GM18526 (cell line): Measurements from ENCODE around the gene CLMP.

Experiments used
- POLR2A ChIP-seq: IDR thresholded peaks from 3 replicates; pipeline ENCODE4 v1.6.1; 2011; ENCODE audit not compliant: insufficient read length; ENCODE audit errors: extremely low read depth

CLMP gene

DNA sequence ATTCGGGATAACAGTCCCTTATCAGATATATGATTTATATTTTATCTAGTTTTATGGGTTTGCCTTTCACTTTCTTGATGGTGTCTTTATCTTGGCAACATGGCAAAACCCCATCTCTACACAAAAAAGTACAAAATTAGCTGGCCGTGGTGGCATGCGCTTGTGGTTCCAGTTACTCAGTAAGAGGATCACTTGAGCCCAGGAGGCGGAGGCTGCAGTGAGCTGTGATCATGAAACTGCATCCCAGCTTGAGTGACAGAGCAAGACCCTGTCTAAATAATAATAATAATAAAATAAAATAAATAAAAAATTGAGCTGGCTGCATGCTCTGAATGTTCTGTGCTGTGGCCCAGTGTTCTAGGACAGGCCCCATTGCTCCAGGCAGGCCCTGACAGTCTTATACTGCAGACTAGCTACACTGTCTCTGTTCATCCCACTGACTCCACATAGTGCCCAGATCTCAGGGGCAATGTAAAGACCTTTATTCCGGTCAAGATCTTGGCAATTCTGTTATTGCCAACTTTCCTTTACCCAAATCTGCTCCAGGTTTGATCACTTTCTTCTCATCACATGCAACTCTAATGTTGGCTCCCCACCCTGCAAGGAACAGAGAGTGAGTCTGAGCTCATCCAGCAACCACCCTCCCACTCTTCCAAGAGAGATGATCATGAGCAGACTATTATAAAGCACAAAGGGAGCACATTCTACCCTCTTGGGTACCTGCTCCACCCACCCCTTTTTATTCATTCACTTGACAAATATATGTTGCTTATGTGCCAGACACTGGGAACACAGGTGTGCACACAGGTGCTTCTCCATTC is 141.9 kb downstream of the CLMP start:
- TF ChIP-seq POLR2A, result peak; percentile 15

DNA sequence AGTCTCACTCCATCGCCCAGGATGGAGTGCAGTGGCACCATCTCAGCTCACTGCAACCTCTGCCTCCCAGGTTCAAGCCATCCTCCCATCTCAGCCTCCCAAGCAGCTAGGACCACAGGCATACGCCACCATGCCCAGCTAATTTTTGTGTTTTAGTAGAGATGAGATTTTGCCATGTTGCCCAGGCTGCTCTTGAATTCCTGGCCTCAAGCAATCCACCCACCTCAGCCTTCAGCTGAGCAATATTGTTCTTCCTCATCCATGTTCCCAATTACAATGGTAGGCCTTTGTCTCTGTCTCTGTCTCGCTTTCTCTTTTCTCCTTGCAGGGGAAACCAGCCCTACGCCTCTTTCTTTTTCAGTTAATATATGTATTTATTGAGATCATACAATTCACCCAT is 143.4 kb downstream of the CLMP start:
- TF ChIP-seq POLR2A, result no peak

- no peak for TF ChIP-seq POLR2A
These were observed 143.9 kb downstream of the CLMP start for GRCh38 chr11:123051146-123051545.

GRCh38 chr11:123047947-123048293 is 147.1 kb downstream of the CLMP start:
- no peak for TF ChIP-seq POLR2A

DNA sequence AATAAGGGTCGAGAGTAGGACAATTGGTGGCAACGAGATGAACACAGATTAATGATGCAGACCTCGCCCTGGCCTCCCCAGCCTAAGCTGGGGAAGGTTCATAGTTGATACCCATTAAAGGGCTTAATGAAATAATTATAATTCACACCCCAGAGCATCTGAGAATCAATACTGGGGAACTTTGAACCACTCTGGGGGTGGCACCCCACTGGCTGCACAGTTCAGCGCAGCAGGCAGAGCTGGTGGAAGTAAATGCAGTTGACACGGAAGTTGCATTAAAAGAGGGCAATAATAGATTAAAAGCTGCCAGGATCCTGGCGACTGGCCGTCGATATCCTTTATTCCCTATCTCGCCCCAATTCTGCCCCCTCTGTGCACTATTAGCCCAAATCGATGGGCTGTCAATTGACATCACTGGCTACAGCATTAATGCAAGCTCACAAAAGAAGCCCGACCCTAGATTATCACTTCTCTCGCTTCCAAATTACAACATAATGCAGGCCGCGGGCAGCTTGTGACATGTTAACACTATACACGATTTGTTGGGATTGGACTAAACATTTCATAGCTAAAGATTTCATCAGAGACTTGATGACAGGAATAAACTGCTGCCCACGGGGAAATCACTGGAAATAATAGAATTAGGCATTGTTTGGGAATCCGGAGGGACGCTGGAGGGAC is 147.6 kb downstream of the CLMP start:
- TF ChIP-seq POLR2A, result no peak

GRCh38 chr11:123046473-123047259 is 148.4 kb downstream of the CLMP start:
- TF ChIP-seq POLR2A, result no peak

DNA sequence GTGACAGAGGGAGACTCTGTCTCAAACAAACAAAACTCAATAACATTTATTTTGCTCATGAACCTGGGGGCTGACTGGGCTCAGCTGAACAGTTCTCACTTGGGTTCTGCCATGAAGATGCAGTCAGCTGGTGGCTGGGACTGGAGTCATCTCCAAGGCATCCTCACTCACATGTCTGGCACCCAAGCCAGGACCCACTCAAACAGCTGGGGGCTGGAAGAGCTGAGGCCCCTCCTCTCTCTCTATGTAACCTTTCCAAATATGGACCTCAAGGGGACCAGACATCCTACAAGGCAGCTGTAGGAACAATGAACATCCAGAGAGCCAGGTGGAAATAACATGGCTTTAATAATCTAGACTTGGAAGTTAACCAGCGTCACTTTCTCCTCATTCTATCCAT is 149.9 kb downstream of the CLMP start:
- no peak for TF ChIP-seq POLR2A

DNA sequence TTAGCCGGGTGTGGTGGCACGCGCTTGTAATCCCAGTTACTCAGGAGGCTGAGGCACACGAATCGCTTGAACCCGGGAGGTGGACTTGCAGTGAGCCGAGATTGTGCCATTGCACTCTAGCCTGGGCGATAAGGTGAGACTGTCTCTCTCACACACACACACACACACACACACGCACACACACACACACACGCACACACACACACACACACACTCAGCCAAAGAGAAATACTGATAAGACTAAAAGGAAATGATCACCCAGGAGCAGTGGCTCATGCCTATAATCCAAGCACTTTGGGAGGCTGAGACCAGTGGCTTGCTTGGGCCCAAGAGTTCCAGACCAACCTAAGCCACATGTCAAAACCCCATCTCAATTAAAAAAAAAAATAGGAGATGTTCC is 153.9 kb downstream of the CLMP start:
- TF ChIP-seq POLR2A, result no peak

GRCh38 chr11:123040111-123040432 is 155.0 kb downstream of the CLMP start:
- TF ChIP-seq POLR2A, result no peak

DNA sequence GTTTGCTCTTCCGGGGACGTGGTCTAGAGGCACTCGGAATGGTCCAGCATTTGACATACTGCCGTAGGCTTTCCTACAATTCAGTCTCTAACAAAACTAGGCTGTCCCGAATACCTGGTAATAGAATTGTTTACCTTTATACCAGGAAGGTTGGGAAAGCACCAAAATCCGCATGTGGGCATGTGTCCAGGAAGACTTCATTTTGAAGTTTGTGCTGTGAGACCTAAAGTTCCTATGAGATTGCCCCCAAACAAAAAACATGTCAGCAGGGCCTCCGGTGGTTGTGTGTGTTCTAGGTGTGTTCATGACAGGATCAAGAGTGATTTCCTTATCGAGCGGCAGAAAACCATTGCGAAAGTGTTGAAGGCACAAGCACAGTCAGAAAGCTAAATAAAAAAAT is 159.2 kb downstream of the CLMP start:
- no peak for TF ChIP-seq POLR2A

DNA sequence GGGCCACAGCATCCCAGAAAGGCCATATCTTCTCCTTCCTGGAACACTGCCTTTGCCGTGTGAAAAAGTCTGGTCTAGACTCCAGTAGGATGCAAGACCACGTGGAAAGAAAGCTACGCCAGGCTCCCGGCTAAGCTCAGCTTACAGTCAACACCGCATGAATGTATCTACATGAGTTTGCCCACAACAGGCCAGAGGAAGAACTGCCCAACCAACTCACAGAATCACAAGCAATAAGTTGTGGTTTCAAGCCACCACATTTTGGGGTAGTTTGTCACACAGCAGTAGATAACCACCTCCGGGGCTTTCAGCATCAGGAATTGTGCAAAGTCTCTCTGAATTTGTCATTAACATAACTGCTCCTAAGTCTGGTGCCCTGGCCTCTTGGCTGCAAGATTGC is 160.5 kb downstream of the CLMP start:
- no peak for TF ChIP-seq POLR2A

- no peak for TF ChIP-seq POLR2A
These were observed 161.2 kb downstream of the CLMP start for GRCh38 chr11:123033895-123034294.

- TF ChIP-seq POLR2A, result no peak
These were observed 164.5 kb downstream of the CLMP start for GRCh38 chr11:123030517-123030916.

DNA sequence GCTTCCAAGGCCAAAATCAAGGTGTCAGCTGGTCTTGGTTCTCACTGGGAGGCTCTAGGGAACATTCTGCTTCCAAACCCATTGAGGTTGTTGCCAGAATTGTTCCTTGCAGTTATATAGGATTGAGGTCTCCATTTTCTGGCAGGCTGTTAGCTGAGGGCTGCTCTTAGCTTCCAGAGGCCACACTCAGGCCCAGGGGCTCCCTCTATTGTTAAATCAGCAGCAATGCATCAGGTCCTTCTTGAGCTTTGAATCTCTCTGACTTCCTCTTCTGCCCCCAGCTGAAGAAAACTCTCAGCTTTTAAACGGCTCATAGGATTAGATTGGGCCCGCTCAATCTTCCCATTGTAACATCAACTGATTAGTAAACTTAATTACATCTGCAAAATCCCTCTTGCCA is 174.1 kb downstream of the CLMP start:
- no peak for TF ChIP-seq POLR2A
